GM12878 (cell line): ENCODE data around the gene ALG11. TPM values are rescaled to one million over a fixed set of nuclear protein-coding genes. Genes with fewer than 3 reads are reported as not detected.

Experiments
- ATF7 ChIP-seq: fragments of 450-650 bp; IDR thresholded peaks from 2 replicates; pipeline ENCODE4 v1.6.1; 2016; ENCODE audit warnings: low read depth, mild to moderate bottlenecking
- CHD1 ChIP-seq: IDR thresholded peaks from 2 replicates; pipeline ENCODE4 v1.6.1; 2012; ENCODE audit warnings: low read depth, low read length, improper control_type of control experiment
- ESRRA ChIP-seq: IDR thresholded peaks from 2 replicates; pipeline ENCODE4 v1.6.1; 2012; ENCODE audit warnings: mild to moderate bottlenecking, low read length, improper control_type of control experiment
- KAT2A ChIP-seq: conservative IDR thresholded peaks from 2 replicates; pipeline ENCODE4 v1.6.1; 2011; ENCODE audit warnings: low read depth, low read length; ENCODE audit not compliant: control insufficient read depth
- KLF5 ChIP-seq: fragments of 450-650 bp; IDR thresholded peaks from 2 replicates; pipeline ENCODE4 v1.6.1; 2014; ENCODE audit warnings: mild to moderate bottlenecking; ENCODE audit not compliant: partially characterized antibody
- MTA2 ChIP-seq: fragments of 450-650 bp; IDR thresholded peaks from 2 replicates; pipeline ENCODE4 v1.6.1; 2016; ENCODE audit warnings: low read depth, mild to moderate bottlenecking, moderate library complexity
- NBN ChIP-seq: fragments of 450-650 bp; IDR thresholded peaks from 2 replicates; pipeline ENCODE4 v1.6.1; 2016
- NFYB ChIP-seq: IDR thresholded peaks from 2 replicates; pipeline ENCODE4 v1.6.1; 2011; ENCODE audit warnings: low read depth, mild to moderate bottlenecking, low read length, improper control_type of control experiment, moderate library complexity; ENCODE audit not compliant: insufficient read depth
- NR2F1 ChIP-seq: fragments of 450-650 bp; conservative IDR thresholded peaks from 2 replicates; pipeline ENCODE4 v1.6.1; 2017; ENCODE audit warnings: mild to moderate bottlenecking
- NRF1 ChIP-seq: conservative IDR thresholded peaks from 2 replicates; pipeline ENCODE4 v1.6.1; 2011; ENCODE audit warnings: mild to moderate bottlenecking, low read depth, low read length, improper control_type of control experiment
- POU2F2 ChIP-seq: IDR thresholded peaks from 3 replicates; pipeline ENCODE4 v1.6.1; 2011; ENCODE audit warnings: low read depth, mild to moderate bottlenecking, low read length, borderline replicate concordance
- RCOR1 ChIP-seq: conservative IDR thresholded peaks from 2 replicates; pipeline ENCODE4 v1.6.1; 2012; ENCODE audit warnings: low read depth, low read length, improper control_type of control experiment
- RELB ChIP-seq: fragments of 450-650 bp; IDR thresholded peaks from 2 replicates; pipeline ENCODE4 v1.6.1; 2017; ENCODE audit warnings: low read depth, mild to moderate bottlenecking, moderate library complexity
- SMAD5 ChIP-seq: IDR thresholded peaks from 2 replicates; pipeline ENCODE4 v1.6.1; 2016; ENCODE audit warnings: antibody characterized with exemption, low read depth
- TCF12 ChIP-seq: IDR thresholded peaks from 2 replicates; pipeline ENCODE4 v1.6.1; 2011; ENCODE audit warnings: low read depth, mild to moderate bottlenecking, low read length
- ZNF217 ChIP-seq: fragments of 450-650 bp; IDR thresholded peaks from 2 replicates; pipeline ENCODE4 v1.6.1; 2017; ENCODE audit warnings: antibody characterized with exemption, mild to moderate bottlenecking
- ZNF592 ChIP-seq: fragments of 450-650 bp; IDR thresholded peaks from 2 replicates; pipeline ENCODE4 v1.6.1; 2017; ENCODE audit warnings: mild to moderate bottlenecking, moderate library complexity
- polyA plus RNA-seq, 11 experiments: library from polyadenylated mRNA; depleted of rRNA in 4 of 11; unstranded in 6 of 11; stranded (reverse) in 5 of 11; fragments of >200 nt; fragmentation: Nextera tagmentation in 4 of 11; fragmentation: Illumina TruSeq in 1 of 11; extraction: Ambion mirVana in 4 of 11; extraction: Trizol in 1 of 11; gene quantifications; 1 replicate in 1 of 11; 2 replicates in 10 of 11; pipeline versions ENCODE4 v1.2.1 to v1.2.3, GENCODE V29; 2011 to 2016; ENCODE audit warnings: inconsistent platforms in 2 of 11, missing spikeins in 2 of 11, low read depth in 1 of 11
- total RNA-seq, 4 experiments: library from RNA; depleted of rRNA in 3 of 4; stranded (reverse); fragments of >200 nt in 3 of 4; fragmentation: Illumina TruSeq in 1 of 4; extraction: Trizol in 1 of 4; gene quantifications; 2 replicates each; pipeline versions ENCODE4 v1.2.1 to v1.2.3, GENCODE V29; 2013 to 2021
- TF ChIP-seq, protein P1 (sequence below): fragments of 450-650 bp; IDR thresholded peaks from 2 replicates; pipeline ENCODE4 v1.6.1; 2017; ENCODE audit warnings: mild to moderate bottlenecking, low read depth, inconsistent platforms; ENCODE audit not compliant: poor library complexity, severe bottlenecking
- TF ChIP-seq, protein P2 (sequence below): fragments of 450-650 bp; IDR thresholded peaks from 2 replicates; pipeline ENCODE4 v1.6.1; 2016; ENCODE audit warnings: mild to moderate bottlenecking
- TF ChIP-seq, protein P3 (sequence below): IDR thresholded peaks from 2 replicates; pipeline ENCODE4 v1.6.1; 2012; ENCODE audit warnings: low read depth, low read length, improper control_type of control experiment

The ALG11 gene
- total and polyA plus RNA-seq, 10 of the 15 experiments (the other 5 are each of a cell fraction or from before 2014, with no cell fraction given) = 8.4 to 27.7 (median 15.6) TPM

- TF ChIP-seq NRF1 = no peak
- TF ChIP-seq ZNF217 = no peak
- TF ChIP-seq KLF5 = no peak
- no peak for TF ChIP-seq NR2F1
- TF ChIP-seq, protein P1, sequence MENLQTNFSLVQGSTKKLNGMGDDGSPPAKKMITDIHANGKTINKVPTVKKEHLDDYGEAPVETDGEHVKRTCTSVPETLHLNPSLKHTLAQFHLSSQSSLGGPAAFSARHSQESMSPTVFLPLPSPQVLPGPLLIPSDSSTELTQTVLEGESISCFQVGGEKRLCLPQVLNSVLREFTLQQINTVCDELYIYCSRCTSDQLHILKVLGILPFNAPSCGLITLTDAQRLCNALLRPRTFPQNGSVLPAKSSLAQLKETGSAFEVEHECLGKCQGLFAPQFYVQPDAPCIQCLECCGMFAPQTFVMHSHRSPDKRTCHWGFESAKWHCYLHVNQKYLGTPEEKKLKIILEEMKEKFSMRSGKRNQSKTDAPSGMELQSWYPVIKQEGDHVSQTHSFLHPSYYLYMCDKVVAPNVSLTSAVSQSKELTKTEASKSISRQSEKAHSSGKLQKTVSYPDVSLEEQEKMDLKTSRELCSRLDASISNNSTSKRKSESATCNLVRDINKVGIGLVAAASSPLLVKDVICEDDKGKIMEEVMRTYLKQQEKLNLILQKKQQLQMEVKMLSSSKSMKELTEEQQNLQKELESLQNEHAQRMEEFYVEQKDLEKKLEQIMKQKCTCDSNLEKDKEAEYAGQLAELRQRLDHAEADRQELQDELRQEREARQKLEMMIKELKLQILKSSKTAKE = no peak
- peak; percentile 38; the same call in 1 of the 2 replicates for TF ChIP-seq NBN
- no peak for TF ChIP-seq CHD1
- TF ChIP-seq ATF7 = no peak
- TF ChIP-seq TCF12 = 0 out of 2 replicates have a peak, but pooled peaks have one; percentile 25
- TF ChIP-seq POU2F2 = peak; percentile 37; the same call in 1 of the 3 replicates
- TF ChIP-seq, protein P2, sequence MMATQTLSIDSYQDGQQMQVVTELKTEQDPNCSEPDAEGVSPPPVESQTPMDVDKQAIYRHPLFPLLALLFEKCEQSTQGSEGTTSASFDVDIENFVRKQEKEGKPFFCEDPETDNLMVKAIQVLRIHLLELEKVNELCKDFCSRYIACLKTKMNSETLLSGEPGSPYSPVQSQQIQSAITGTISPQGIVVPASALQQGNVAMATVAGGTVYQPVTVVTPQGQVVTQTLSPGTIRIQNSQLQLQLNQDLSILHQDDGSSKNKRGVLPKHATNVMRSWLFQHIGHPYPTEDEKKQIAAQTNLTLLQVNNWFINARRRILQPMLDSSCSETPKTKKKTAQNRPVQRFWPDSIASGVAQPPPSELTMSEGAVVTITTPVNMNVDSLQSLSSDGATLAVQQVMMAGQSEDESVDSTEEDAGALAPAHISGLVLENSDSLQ = peak; percentile 98
- no peak for TF ChIP-seq ZNF592
- peak; percentile 64; the same call in 1 of the 2 replicates for TF ChIP-seq SMAD5
- peak; percentile 74 for TF ChIP-seq MTA2
- TF ChIP-seq, protein P3, sequence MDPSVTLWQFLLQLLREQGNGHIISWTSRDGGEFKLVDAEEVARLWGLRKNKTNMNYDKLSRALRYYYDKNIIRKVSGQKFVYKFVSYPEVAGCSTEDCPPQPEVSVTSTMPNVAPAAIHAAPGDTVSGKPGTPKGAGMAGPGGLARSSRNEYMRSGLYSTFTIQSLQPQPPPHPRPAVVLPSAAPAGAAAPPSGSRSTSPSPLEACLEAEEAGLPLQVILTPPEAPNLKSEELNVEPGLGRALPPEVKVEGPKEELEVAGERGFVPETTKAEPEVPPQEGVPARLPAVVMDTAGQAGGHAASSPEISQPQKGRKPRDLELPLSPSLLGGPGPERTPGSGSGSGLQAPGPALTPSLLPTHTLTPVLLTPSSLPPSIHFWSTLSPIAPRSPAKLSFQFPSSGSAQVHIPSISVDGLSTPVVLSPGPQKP = no peak
- peak; percentile 98 for TF ChIP-seq RELB
- no peak for TF ChIP-seq KAT2A
- TF ChIP-seq ESRRA = no peak
- TF ChIP-seq NFYB = peak; percentile 83
- TF ChIP-seq RCOR1 = no peak
These were observed at the start of gene ALG11 (continued) for GRCh38 chr13:52011632-52012511.
